Neural cell (in vitro differentiated cells): ENCODE measurements around the gene DALRD3.

ENCODE experiments used
- EP300 ChIP-seq: fragments of 450-650 bp; conservative IDR thresholded peaks from 2 replicates; pipeline ENCODE4 v1.6.1; 2014; ENCODE audit warnings: antibody characterized with exemption, mild to moderate bottlenecking, moderate library complexity; ENCODE audit not compliant: poor library complexity, severe bottlenecking
- EZH2 ChIP-seq: fragments of 200-600, 300-800 bp; shearing (Covaris generic), sonication (generic); IDR thresholded peaks from 2 replicates; pipeline ENCODE4 v1.6.1; 2014; ENCODE audit warnings: antibody characterized with exemption, low read length, borderline replicate concordance, mild to moderate bottlenecking; ENCODE audit not compliant: insufficient read depth, poor library complexity, severe bottlenecking
- POLR2AphosphoS5 ChIP-seq: IDR thresholded peaks from 2 replicates; pipeline ENCODE4 v1.6.1; 2012
- RAD21 ChIP-seq: fragments of 450-650 bp; conservative IDR thresholded peaks from 2 replicates; pipeline ENCODE4 v1.6.1; 2014; ENCODE audit warnings: antibody characterized with exemption, mild to moderate bottlenecking, moderate library complexity
- SMC3 ChIP-seq: fragments of 450-650 bp; conservative IDR thresholded peaks from 2 replicates; pipeline ENCODE4 v1.6.1; 2014; ENCODE audit warnings: antibody characterized with exemption, mild to moderate bottlenecking, moderate library complexity; ENCODE audit not compliant: poor library complexity
- TAF1 ChIP-seq: IDR thresholded peaks from 2 replicates; pipeline ENCODE4 v1.6.1; 2012; ENCODE audit warnings: low read depth
- TF ChIP-seq, protein P1 (sequence below): fragments of 450-650 bp; IDR thresholded peaks from 2 replicates; pipeline ENCODE4 v1.5.1; 2014; ENCODE audit warnings: antibody characterized with exemption, mild to moderate bottlenecking, moderate library complexity; ENCODE audit not compliant: poor library complexity, severe bottlenecking
- TF ChIP-seq, protein P2 (sequence below): IDR thresholded peaks from 2 replicates; pipeline ENCODE4 v1.6.1; 2012; ENCODE audit warnings: borderline replicate concordance

DNA sequence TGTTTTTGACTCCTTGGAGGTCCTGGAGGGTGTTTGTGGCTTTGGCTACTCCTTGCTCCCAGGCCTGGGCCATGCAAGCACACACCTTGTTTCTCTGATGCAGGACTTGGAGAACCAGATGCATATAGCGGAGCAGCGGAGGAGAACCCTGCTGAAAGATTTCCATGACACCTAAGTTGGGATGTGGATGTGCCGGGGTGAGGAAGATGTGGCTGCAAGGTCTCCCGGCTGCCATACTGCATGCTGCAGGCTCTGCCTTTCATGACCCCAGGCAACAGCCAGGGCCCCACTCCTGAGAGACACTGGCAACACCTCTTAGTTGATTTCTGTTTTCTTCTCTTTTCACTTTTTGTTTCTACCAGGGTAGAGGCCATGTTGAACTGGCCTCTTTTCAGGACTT, 35.3 kb downstream of the DALRD3 start:
- TF ChIP-seq, protein P1, sequence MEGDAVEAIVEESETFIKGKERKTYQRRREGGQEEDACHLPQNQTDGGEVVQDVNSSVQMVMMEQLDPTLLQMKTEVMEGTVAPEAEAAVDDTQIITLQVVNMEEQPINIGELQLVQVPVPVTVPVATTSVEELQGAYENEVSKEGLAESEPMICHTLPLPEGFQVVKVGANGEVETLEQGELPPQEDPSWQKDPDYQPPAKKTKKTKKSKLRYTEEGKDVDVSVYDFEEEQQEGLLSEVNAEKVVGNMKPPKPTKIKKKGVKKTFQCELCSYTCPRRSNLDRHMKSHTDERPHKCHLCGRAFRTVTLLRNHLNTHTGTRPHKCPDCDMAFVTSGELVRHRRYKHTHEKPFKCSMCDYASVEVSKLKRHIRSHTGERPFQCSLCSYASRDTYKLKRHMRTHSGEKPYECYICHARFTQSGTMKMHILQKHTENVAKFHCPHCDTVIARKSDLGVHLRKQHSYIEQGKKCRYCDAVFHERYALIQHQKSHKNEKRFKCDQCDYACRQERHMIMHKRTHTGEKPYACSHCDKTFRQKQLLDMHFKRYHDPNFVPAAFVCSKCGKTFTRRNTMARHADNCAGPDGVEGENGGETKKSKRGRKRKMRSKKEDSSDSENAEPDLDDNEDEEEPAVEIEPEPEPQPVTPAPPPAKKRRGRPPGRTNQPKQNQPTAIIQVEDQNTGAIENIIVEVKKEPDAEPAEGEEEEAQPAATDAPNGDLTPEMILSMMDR: no peak
- no peak for TF ChIP-seq EZH2
- TF ChIP-seq SMC3: no peak
- no peak for TF ChIP-seq TAF1
- TF ChIP-seq EP300: no peak
- no peak for TF ChIP-seq RAD21
- TF ChIP-seq, protein P2, sequence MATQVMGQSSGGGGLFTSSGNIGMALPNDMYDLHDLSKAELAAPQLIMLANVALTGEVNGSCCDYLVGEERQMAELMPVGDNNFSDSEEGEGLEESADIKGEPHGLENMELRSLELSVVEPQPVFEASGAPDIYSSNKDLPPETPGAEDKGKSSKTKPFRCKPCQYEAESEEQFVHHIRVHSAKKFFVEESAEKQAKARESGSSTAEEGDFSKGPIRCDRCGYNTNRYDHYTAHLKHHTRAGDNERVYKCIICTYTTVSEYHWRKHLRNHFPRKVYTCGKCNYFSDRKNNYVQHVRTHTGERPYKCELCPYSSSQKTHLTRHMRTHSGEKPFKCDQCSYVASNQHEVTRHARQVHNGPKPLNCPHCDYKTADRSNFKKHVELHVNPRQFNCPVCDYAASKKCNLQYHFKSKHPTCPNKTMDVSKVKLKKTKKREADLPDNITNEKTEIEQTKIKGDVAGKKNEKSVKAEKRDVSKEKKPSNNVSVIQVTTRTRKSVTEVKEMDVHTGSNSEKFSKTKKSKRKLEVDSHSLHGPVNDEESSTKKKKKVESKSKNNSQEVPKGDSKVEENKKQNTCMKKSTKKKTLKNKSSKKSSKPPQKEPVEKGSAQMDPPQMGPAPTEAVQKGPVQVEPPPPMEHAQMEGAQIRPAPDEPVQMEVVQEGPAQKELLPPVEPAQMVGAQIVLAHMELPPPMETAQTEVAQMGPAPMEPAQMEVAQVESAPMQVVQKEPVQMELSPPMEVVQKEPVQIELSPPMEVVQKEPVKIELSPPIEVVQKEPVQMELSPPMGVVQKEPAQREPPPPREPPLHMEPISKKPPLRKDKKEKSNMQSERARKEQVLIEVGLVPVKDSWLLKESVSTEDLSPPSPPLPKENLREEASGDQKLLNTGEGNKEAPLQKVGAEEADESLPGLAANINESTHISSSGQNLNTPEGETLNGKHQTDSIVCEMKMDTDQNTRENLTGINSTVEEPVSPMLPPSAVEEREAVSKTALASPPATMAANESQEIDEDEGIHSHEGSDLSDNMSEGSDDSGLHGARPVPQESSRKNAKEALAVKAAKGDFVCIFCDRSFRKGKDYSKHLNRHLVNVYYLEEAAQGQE: no peak
- TF ChIP-seq POLR2AphosphoS5: no peak
